WTC11 (cell line): ENCODE measurements around the gene JRKL.

ENCODE experiments used
- KAT7 ChIP-seq: sonication (generic); formaldehyde crosslinking; IDR thresholded peaks from 2 replicates; pipeline ENCODE4 v1.8.1; 2023; ENCODE audit warnings: missing genetic modification reagents, mild to moderate bottlenecking, borderline replicate concordance
- TF ChIP-seq, protein P1 (sequence below): sonication (generic); formaldehyde crosslinking; IDR thresholded peaks from 2 replicates; pipeline ENCODE4 v1.8.0; 2022; ENCODE audit warnings: missing genetic modification reagents
- TF ChIP-seq, protein P2 (sequence below): fragments of 200-600 bp; IDR thresholded peaks from 2 replicates; pipeline ENCODE4 v1.8.0; 2022; ENCODE audit warnings: antibody characterized with exemption

DNA sequence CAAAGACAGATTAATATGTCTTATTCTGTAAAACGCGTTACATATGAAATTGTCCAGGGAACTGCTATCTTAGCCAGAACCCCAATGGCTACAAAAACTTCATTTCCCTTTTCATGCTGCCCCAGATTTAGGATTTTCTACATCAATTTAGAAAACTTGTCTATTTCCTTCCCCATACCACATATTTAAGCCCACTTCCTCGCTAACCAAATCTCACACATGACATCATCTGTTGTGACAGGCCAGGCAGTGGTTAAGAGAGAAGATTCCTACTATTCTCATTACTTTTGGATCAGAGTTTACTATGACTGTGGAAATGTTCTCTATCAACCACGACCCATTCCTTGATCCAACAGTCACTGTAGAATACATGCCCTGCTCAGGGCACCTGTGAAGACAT lies 16.0 kb upstream of the JRKL start:
- TF ChIP-seq KAT7 (CRISPR knock-in tag), result no peak
- TF ChIP-seq, protein P1, sequence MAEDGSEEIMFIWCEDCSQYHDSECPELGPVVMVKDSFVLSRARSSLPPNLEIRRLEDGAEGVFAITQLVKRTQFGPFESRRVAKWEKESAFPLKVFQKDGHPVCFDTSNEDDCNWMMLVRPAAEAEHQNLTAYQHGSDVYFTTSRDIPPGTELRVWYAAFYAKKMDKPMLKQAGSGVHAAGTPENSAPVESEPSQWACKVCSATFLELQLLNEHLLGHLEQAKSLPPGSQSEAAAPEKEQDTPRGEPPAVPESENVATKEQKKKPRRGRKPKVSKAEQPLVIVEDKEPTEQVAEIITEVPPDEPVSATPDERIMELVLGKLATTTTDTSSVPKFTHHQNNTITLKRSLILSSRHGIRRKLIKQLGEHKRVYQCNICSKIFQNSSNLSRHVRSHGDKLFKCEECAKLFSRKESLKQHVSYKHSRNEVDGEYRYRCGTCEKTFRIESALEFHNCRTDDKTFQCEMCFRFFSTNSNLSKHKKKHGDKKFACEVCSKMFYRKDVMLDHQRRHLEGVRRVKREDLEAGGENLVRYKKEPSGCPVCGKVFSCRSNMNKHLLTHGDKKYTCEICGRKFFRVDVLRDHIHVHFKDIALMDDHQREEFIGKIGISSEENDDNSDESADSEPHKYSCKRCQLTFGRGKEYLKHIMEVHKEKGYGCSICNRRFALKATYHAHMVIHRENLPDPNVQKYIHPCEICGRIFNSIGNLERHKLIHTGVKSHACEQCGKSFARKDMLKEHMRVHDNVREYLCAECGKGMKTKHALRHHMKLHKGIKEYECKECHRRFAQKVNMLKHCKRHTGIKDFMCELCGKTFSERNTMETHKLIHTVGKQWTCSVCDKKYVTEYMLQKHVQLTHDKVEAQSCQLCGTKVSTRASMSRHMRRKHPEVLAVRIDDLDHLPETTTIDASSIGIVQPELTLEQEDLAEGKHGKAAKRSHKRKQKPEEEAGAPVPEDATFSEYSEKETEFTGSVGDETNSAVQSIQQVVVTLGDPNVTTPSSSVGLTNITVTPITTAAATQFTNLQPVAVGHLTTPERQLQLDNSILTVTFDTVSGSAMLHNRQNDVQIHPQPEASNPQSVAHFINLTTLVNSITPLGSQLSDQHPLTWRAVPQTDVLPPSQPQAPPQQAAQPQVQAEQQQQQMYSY (CRISPR knock-in tag), result no peak
- TF ChIP-seq, protein P2, sequence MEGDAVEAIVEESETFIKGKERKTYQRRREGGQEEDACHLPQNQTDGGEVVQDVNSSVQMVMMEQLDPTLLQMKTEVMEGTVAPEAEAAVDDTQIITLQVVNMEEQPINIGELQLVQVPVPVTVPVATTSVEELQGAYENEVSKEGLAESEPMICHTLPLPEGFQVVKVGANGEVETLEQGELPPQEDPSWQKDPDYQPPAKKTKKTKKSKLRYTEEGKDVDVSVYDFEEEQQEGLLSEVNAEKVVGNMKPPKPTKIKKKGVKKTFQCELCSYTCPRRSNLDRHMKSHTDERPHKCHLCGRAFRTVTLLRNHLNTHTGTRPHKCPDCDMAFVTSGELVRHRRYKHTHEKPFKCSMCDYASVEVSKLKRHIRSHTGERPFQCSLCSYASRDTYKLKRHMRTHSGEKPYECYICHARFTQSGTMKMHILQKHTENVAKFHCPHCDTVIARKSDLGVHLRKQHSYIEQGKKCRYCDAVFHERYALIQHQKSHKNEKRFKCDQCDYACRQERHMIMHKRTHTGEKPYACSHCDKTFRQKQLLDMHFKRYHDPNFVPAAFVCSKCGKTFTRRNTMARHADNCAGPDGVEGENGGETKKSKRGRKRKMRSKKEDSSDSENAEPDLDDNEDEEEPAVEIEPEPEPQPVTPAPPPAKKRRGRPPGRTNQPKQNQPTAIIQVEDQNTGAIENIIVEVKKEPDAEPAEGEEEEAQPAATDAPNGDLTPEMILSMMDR, result no peak
